Transverse colon (tissue), 4 donors: Measurements from ENCODE around the gene SLC13A1.

Experiments
- EP300 ChIP-seq: sonication (generic); formaldehyde crosslinking; IDR thresholded peaks from one replicate; pipeline ENCODE4 v1.6.1; 2017; ENCODE audit warnings: antibody characterized with exemption, low read depth
- POLR2AphosphoS5 ChIP-seq, 3 donors: sonication (generic); formaldehyde crosslinking; IDR thresholded peaks; one replicate each; pipeline ENCODE4 v1.6.1; 2016; ENCODE audit warnings: antibody characterized with exemption in 3 of 3
- TF ChIP-seq, protein P1 (sequence below), 5 experiments: fragments of 200-600 bp in 3 of 5; fragments of 450-650 bp in 2 of 5; sonication (generic) in 3 of 5; IDR thresholded peaks; 1 replicate in 2 of 5; 2 replicates in 3 of 5; pipeline ENCODE4 v1.5.1; 2016 to 2017; ENCODE audit warnings: antibody characterized with exemption in 5 of 5, inconsistent platforms in 3 of 5, mild to moderate bottlenecking in 2 of 5, moderate library complexity in 1 of 5

DNA sequence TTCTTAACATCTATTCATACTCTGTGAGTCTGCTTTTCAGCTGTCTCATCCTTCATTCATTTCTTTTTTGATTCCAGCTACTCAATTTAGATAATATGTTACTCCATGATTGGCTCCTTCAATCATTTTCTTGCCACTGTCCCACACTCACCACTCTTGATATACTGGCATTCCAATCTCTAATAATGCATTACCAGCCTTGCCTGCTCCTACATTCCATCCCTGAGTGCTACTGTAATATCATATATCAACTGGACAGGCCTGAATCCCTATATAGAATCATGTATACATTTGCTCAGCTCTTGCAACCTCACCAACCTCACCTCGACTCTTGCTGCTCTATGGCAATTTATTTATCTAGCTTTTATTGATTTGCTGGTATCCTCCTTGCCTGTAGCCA is 45.0 kb upstream of the SLC13A1 start:
- TF ChIP-seq, protein P1, sequence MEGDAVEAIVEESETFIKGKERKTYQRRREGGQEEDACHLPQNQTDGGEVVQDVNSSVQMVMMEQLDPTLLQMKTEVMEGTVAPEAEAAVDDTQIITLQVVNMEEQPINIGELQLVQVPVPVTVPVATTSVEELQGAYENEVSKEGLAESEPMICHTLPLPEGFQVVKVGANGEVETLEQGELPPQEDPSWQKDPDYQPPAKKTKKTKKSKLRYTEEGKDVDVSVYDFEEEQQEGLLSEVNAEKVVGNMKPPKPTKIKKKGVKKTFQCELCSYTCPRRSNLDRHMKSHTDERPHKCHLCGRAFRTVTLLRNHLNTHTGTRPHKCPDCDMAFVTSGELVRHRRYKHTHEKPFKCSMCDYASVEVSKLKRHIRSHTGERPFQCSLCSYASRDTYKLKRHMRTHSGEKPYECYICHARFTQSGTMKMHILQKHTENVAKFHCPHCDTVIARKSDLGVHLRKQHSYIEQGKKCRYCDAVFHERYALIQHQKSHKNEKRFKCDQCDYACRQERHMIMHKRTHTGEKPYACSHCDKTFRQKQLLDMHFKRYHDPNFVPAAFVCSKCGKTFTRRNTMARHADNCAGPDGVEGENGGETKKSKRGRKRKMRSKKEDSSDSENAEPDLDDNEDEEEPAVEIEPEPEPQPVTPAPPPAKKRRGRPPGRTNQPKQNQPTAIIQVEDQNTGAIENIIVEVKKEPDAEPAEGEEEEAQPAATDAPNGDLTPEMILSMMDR (IDR thresholded peaks at IDR 0.05): no peak
- TF ChIP-seq EP300 (no peak), POLR2AphosphoS5 (IDR thresholded peaks at IDR 0.05) (no peak)
